Large intestine (tissue), 3 donors: ENCODE measurements around the gene C4orf50. TPM values are rescaled to one million over a fixed set of nuclear protein-coding genes. Genes with fewer than 3 reads are reported as not detected.
"Not testable (repeated sequence)": the region's sequence is repeated elsewhere in the genome, so short reads cannot be mapped to it uniquely, and the experiment has no call there.

Experiments used
- DNase-seq, 2 donors: peaks; one replicate each; pipeline versions ENCODE4 v3.0.0 to v3.0.0-alpha.2; 2013
- H3K27ac ChIP-seq: one replicate; pipeline ENCODE4 v1.5.1; 2013; ENCODE audit warnings: low read length
- H3K27me3 ChIP-seq: 2 replicates; pipeline ENCODE4 v1.6.1; 2013; ENCODE audit warnings: low read length; ENCODE audit not compliant: control insufficient read depth, insufficient read depth
- H3K36me3 ChIP-seq: 2 replicates; pipeline ENCODE4 v1.6.1; 2013; ENCODE audit warnings: low read length; ENCODE audit not compliant: control insufficient read depth, insufficient read depth
- H3K4me1 ChIP-seq: one replicate; pipeline ENCODE4 v1.6.1; 2013; ENCODE audit warnings: low read length; ENCODE audit not compliant: control insufficient read depth, insufficient read depth
- H3K4me3 ChIP-seq: one replicate; pipeline ENCODE4 v1.5.1; 2013; ENCODE audit warnings: low read length
- H3K9me3 ChIP-seq: one replicate; pipeline ENCODE4 v1.6.1; 2013; ENCODE audit warnings: mild to moderate bottlenecking, low read depth, low read length, moderate library complexity; ENCODE audit not compliant: control insufficient read depth
- WGBS: methylation state at CpG from one replicate; pipeline ENCODE4 v1.1.5; 2013; ENCODE audit warnings: low lambda C conversion rate; ENCODE audit not compliant: insufficient coverage; 5-methylcytosine and 5-hydroxymethylcytosine counted together
- polyA plus RNA-seq: library from polyadenylated mRNA; unstranded; fragments of 120-200 nt; gene quantifications from one replicate; pipeline ENCODE4 v1.2.1, GENCODE V29; 2013

The C4orf50 gene
- polyA plus RNA-seq, 1 donor = 0.58 TPM

DNA sequence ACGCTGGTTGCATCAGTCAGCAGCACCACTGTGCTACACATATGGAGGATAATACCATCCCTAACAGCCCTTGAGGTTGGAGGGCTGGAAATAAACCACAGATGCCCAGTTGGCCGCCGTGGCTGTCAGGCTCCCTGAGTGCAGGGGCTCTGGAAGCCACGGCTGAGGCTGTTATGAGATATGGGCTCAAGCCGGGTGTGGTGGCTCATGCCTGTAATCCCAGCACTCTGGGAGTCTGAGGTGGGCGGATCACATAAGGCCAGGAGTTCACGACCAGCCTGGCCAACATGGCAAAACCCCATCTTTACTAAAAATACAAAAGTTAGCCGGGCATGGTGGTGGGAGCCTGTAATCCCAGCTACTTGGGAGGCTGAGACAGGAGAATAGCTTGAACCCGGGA, 24.9 kb downstream of the C4orf50 start:
- H3K4me1 ChIP-seq, H3K4me3 ChIP-seq, H3K27me3 ChIP-seq, DNase-seq, H3K9me3 ChIP-seq, H3K36me3 ChIP-seq, H3K27ac ChIP-seq: not testable (repeated sequence)
- WGBS = no CpG with 5 or more reads among the region's 9 CpGs

GRCh38 chr4:5992828-5993321, 25.4 kb downstream of the C4orf50 start:
- Histone ChIP-seq H3K27me3 (no peaks in the 10 kb centered on the region), H3K4me3 (no peak overlapping the region)
- WGBS = no CpG with 5 or more reads among the region's 11 CpGs

DNA sequence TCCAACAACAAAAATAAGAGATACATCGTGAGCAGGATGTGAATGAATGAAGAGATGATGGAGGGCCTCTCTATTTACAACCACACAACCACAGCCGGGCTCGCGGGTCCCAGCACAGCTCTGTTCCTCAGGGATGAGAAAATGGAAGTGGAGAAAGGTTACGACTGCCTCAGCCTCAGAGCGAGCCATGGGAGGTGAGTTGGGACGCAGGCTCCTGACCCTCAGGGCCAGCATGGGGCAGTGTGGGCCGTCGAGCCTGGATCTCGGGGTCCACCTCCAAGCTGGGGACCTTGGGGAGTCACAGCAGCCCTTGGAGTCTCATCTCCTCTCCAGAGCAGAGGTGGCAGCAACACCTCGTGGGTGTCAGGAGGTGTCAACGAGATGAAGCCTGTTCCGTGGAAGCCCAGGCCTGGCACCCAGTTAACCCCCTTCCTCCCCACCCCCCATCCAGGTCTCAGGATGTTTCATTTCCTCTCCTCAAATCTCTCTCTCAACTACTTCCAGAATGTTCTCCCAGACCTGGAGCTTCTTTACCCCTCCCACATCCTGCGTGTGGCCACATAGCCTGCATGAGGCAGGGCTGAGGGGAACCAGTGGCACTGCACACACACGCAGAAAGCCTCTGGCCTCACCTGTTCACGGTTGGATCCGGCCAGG, 25.9 kb downstream of the C4orf50 start:
- no peaks in the 10 kb centered on the region for H3K36me3 ChIP-seq
- no peak overlapping the region for H3K27ac ChIP-seq
- H3K4me1 ChIP-seq = no peaks in the 10 kb centered on the region
- H3K27me3 ChIP-seq = no peaks in the 10 kb centered on the region
- no peak overlapping the region for H3K4me3 ChIP-seq
- no peak for DNase-seq
- no peaks in the 10 kb centered on the region for H3K9me3 ChIP-seq
- no CpG with 5 or more reads among the region's 17 CpGs for WGBS

More at GRCh38 chr4:5992828-5993321, 25.4 kb downstream of the C4orf50 start:
- Histone ChIP-seq H3K27ac (no peak overlapping the region), H3K4me1 (no peaks in the 10 kb centered on the region), H3K9me3 (no peaks in the 10 kb centered on the region), H3K36me3 (no peaks in the 10 kb centered on the region)
- DNase-seq = no peak

GRCh38 chr4:5991405-5991804, 26.8 kb downstream of the C4orf50 start:
- Histone ChIP-seq H3K27ac (no peak overlapping the region), H3K4me3 (no peak overlapping the region), H3K27me3 (no peaks in the 10 kb centered on the region), H3K9me3 (no peaks in the 10 kb centered on the region), H3K4me1 (no peaks in the 10 kb centered on the region), H3K36me3 (no peaks in the 10 kb centered on the region)
- no peak for DNase-seq
- no CpG with 5 or more reads among the region's 1 CpG for WGBS

DNA sequence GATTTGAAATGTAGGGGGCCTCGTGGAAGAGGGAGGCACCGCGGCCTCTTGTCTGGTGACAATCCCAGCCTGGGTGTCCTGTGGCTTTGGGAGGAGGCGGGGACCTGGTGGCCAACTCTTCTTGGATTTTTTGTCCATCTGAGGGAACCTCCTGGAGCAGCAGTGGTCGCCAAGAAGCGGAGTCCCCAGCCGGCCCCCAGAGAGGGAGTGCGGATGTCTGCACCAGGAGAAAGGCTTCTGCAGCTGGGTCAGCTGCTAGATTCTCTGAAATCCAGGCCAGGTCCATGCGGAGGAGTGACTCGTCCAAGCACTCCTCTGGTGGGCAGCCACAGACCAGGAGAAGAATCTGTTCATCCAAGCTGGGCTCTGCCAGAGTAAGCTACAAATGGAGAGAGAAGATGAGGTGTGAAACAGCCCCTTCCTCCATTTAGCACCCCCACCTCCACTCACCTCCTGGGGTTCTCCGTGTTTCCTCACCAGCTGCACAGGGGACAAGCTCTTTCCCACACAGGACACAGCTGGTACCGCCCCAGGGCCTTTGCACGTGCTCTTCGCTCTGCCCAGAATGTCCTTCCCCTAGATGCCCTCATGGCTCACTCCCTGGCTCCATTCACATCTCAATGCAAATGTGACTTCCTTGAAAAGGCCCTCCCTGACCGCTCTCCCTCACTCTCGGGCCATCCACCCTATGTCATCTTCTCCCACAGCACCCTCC, 27.6 kb downstream of the C4orf50 start:
- WGBS = 86% methylated on average over 1 of the region's 16 CpGs

GRCh38 chr4:5989236-5990225, 28.7 kb downstream of the C4orf50 start:
- Histone ChIP-seq H3K4me1 (no peaks in the 10 kb centered on the region), H3K36me3 (no peaks in the 10 kb centered on the region), H3K27ac (no peak overlapping the region), H3K4me3 (no peak overlapping the region), H3K27me3 (no peaks in the 10 kb centered on the region), H3K9me3 (no peaks in the 10 kb centered on the region)
- DNase-seq = no peak
- WGBS = no CpG with 5 or more reads among the region's 18 CpGs

More for the DNA sequence above, 27.6 kb downstream of the C4orf50 start:
- no peaks in the 10 kb centered on the region for H3K9me3 ChIP-seq
- H3K36me3 ChIP-seq = no peaks in the 10 kb centered on the region
- H3K27me3 ChIP-seq = no peaks in the 10 kb centered on the region
- DNase-seq = no peak
- no peaks in the 10 kb centered on the region for H3K4me1 ChIP-seq
- no peak overlapping the region for H3K27ac ChIP-seq
- H3K4me3 ChIP-seq = no peak overlapping the region

DNA sequence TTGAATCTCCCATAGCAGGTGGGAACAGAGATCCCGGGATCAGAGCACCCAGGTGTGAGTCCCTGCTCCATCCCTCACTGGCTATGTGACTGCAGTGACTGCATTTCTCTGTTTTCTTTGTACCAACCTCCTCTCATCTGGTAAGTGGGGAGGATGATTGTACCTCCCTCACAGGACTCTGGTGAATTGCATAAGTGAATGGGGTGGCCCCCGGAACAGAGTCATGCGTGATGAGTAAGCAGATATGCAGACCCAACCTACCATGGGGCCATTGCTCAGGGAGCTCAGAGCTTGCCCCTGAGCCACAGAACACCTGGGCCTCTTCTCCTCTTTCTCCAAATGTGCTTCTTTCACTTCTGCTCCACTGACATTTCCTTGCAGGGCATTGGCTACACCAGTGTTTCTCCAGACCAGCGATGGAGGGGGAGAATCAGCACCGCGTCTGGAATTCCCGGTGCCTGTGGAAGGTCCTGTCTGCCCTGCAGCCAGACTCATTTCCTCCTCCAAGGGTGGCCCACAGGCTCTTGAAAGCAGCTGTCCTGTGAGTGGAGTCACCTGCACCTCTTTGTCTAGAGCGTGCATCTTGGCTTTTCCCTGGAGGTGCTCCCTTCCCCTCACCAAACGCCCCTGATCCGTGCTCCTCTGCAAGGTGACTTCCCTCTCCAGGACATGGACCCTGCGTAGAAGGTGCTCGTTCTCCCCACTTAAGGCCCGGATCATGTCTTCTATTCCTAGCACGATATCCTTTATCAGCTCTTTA, 30.0 kb downstream of the C4orf50 start:
- no peak overlapping the region for H3K27ac ChIP-seq
- no peak for DNase-seq
- 0% methylated on average over 1 of the region's 14 CpGs for WGBS

DNA sequence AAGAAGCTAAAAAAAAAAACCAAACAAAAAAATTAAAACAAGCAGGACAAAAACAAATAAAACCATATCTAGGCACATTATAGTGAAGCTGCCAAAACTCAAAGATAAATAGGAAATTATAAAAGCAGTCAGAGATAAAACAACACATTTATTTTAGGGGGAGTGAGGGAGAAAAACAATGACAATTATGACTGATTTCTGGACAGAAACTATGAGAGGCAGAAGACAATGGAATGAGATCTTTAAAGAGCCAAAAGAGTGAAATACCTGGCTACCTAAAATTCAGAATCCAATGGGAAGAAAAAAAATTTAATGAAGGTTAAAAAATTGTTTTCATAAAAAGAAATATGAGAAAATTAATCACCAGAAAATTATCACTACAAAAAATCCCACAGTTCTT, 33.4 kb downstream of the C4orf50 start:
- Histone ChIP-seq H3K4me3 (no peak overlapping the region), H3K9me3 (no peaks in the 10 kb centered on the region), H3K27ac (no peak overlapping the region), H3K36me3 (no peaks in the 10 kb centered on the region), H3K27me3 (peaks cover 7% of the 10 kb centered on the region), H3K4me1 (no peaks in the 10 kb centered on the region)
- DNase-seq = no peak

More for the DNA sequence above, 30.0 kb downstream of the C4orf50 start:
- Histone ChIP-seq H3K9me3 (no peaks in the 10 kb centered on the region), H3K27me3 (no peaks in the 10 kb centered on the region), H3K4me1 (no peaks in the 10 kb centered on the region), H3K4me3 (no peak overlapping the region), H3K36me3 (no peaks in the 10 kb centered on the region)

DNA sequence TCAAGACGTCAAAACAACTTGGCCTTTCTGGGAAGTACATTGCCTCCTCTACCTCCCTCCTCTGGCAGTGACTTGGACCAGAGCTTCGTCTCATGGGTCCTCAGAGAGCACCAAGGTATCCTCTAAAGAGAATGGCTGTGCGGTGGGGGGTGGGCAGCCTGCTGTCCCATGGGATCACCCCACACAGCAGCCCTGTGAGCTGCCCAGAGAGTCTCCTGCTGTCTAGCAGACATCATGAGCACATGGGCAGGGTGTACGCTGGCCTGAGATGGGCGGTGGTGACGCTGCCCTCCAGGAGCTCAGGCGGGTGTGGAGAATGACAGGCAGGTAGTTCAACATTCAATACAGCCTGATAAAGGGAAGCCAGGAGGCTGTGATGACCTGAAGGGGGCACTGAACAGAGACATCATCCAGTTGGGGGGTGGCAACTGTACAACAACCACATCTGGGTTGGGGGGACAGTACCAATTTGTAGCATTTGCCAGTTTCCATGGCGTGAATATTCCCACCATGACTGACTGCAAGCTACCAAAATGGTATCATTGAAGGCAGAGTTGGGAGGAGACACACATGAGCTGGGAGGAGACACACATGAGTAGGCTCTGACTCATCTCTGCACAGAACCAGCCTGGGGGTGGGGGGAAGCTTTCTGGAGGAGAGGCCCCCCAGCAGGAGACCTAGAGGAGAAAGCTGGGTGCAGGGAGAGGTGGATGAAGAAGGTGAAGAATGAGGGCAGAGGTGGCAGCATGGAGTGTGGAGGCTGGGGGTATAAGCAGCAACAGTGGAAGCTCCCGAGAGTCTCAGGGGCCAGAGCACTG, 35.9 kb downstream of the C4orf50 start:
- H3K27me3 ChIP-seq = peaks cover 7% of the 10 kb centered on the region
- H3K4me3 ChIP-seq = no peak overlapping the region
- no peak overlapping the region for H3K27ac ChIP-seq
- no peak for DNase-seq
- H3K9me3 ChIP-seq = no peaks in the 10 kb centered on the region
- WGBS = no CpG with 5 or more reads among the region's 9 CpGs
- no peaks in the 10 kb centered on the region for H3K36me3 ChIP-seq
- no peaks in the 10 kb centered on the region for H3K4me1 ChIP-seq
